ENCODE results near the gene ABLIM2. TPM values are rescaled to one million over a fixed set of nuclear protein-coding genes. Genes with fewer than 3 reads are reported as not detected.
"Not testable (repeated sequence)": the region's sequence is repeated elsewhere in the genome, so short reads cannot be mapped to it uniquely, and the experiment has no call there.

ABLIM2 gene
- total RNA-seq, 3 donors from 2014 or later: 0.26 to 0.54 (median 0.30) TPM

- Mint-ChIP-seq H3K27me3 (ENCODE audit: low read depth) (no peaks in the 10 kb centered on the region), H3K36me3 (ENCODE audit: insufficient read depth) (peaks cover 4% of the 10 kb centered on the region), H3K9me3 (no peaks in the 10 kb centered on the region), H3K4me1 (ENCODE audit: low read depth) (peaks cover 20% of the 10 kb centered on the region), H3K4me3 (no peak overlapping the region)
- DNase-seq: no peak
- no peak for ATAC-seq
Measured at GRCh38 chr4:7918981-7919380, 239.6 kb downstream of the ABLIM2 start.

DNA sequence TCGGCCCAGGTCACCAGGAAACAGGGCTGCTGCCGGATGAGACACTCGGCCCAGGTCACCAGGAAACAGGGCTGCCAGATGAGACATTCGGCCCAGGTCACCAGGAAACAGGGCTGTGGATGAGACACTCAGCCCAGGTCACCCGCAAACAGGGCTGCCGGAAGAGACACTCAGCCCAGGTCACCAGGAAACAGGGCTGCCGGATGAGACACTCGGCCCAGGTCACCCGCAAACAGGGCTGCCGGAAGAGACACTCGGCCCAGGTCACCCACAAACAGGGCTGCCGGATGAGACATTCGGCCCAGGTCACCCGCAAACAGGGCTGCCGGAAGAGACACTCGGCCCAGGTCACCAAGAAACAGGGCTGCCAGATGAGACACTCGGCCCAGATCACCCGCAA lies 240.4 kb downstream of the ABLIM2 start:
- ATAC-seq; H3K27me3 Mint-ChIP-seq (ENCODE audit: low read depth); H3K4me3 Mint-ChIP-seq; DNase-seq; H3K9me3 Mint-ChIP-seq; H3K36me3 Mint-ChIP-seq (ENCODE audit: insufficient read depth): not testable (repeated sequence)
- H3K4me1 Mint-ChIP-seq (ENCODE audit: low read depth): peaks cover 20% of the 10 kb centered on the region

- peaks cover 4% of the 10 kb centered on the region for H3K36me3 Mint-ChIP-seq (ENCODE audit: insufficient read depth)
- peaks cover 20% of the 10 kb centered on the region for H3K4me1 Mint-ChIP-seq (ENCODE audit: low read depth)
- ATAC-seq (no peak), DNase-seq (no peak)
- H3K27me3 Mint-ChIP-seq (ENCODE audit: low read depth): no peaks in the 10 kb centered on the region
- H3K9me3 Mint-ChIP-seq: no peaks in the 10 kb centered on the region
- H3K4me3 Mint-ChIP-seq: no peak overlapping the region
Measured at GRCh38 chr4:7917669-7918068, 240.9 kb downstream of the ABLIM2 start.

- H3K4me1 Mint-ChIP-seq (ENCODE audit: low read depth): peaks cover 20% of the 10 kb centered on the region
- H3K27me3 Mint-ChIP-seq (ENCODE audit: low read depth): no peaks in the 10 kb centered on the region
- H3K9me3 Mint-ChIP-seq: no peaks in the 10 kb centered on the region
- peaks cover 4% of the 10 kb centered on the region for H3K36me3 Mint-ChIP-seq (ENCODE audit: insufficient read depth)
- H3K4me3 Mint-ChIP-seq: no peak overlapping the region
- DNase-seq (no peak), ATAC-seq (no peak)
Measured at GRCh38 chr4:7915875-7916242, 242.8 kb downstream of the ABLIM2 start.

Other genes with a start within 250 kb of the ABLIM2 start
- gene AFAP1, start 219.0 kb downstream of the ABLIM2 start, total RNA-seq: 10 to 100 TPM; 13.1 to 17.7 (median 14.7) TPM
- gene SH3TC1, start 40.5 kb upstream of the ABLIM2 start, total RNA-seq: 1 to 10 TPM; 3.0 to 8.8 (median 4.0) TPM
- not detected for gene HTRA3, start 110.9 kb upstream of the ABLIM2 start, total RNA-seq